SK-N-SH treated with all-trans-retinoic acid at 6 μM for 48 hours (cell line): ENCODE results near the gene CLCN4.

Source experiments
- BACH2 ChIP-seq: fragments of 250-450 bp; sonication (Bioruptor Pico); IDR thresholded peaks from 2 replicates; pipeline ENCODE4 v1.9.0; 2021; ENCODE audit warnings: mild to moderate bottlenecking, borderline replicate concordance
- CSDC2 ChIP-seq: fragments of 250-450 bp; sonication (Bioruptor Pico); IDR thresholded peaks from 2 replicates; pipeline ENCODE4 v1.5.0; 2020; ENCODE audit warnings: mild to moderate bottlenecking, moderate library complexity
- ESRRG ChIP-seq: fragments of 250-450 bp; sonication (Bioruptor Pico); IDR thresholded peaks from 2 replicates; pipeline ENCODE4 v1.6.1; 2021; ENCODE audit warnings: mild to moderate bottlenecking
- ISL1 ChIP-seq: fragments of 250-450 bp; sonication (Bioruptor Pico); IDR thresholded peaks from 2 replicates; pipeline ENCODE4 v2.1.2; 2022; ENCODE audit warnings: mild to moderate bottlenecking, moderate library complexity
- PATZ1 ChIP-seq: fragments of 250-450 bp; sonication (Bioruptor Pico); IDR thresholded peaks from 2 replicates; pipeline ENCODE4 v1.8.0; 2020; ENCODE audit warnings: mild to moderate bottlenecking, moderate library complexity, borderline replicate concordance
- POU6F1 ChIP-seq: fragments of 250-450 bp; sonication (Bioruptor Pico); IDR thresholded peaks from 2 replicates; pipeline ENCODE4 v1.8.0; 2021; ENCODE audit warnings: low read depth, mild to moderate bottlenecking, moderate library complexity, borderline replicate concordance
- ZC3H10 ChIP-seq: fragments of 250-450 bp; sonication (Bioruptor Pico); IDR thresholded peaks from 2 replicates; pipeline ENCODE4 v1.5.1; 2021; ENCODE audit warnings: mild to moderate bottlenecking, moderate library complexity
- ZFP3 ChIP-seq: fragments of 250-450 bp; sonication (Bioruptor Pico); IDR thresholded peaks from 2 replicates; pipeline ENCODE4 v1.5.0; 2020; ENCODE audit warnings: mild to moderate bottlenecking, moderate library complexity
- ZFP30 ChIP-seq: fragments of 450-650 bp; formaldehyde crosslinking; IDR thresholded peaks from 2 replicates; pipeline ENCODE4 v1.5.0; 2022; ENCODE audit warnings: mild to moderate bottlenecking, moderate library complexity
- ZNF70 ChIP-seq: fragments of 450-650 bp; formaldehyde crosslinking; IDR thresholded peaks from 2 replicates; pipeline ENCODE4 v1.5.0; 2020; ENCODE audit warnings: mild to moderate bottlenecking, moderate library complexity

GRCh38 chrX:10157032-10157341, 212 bp downstream of the CLCN4 start:
- TF ChIP-seq ZFP30 (no peak), BACH2 (CRISPR knock-in tag) (no peak), POU6F1 (no peak), ESRRG (CRISPR knock-in tag) (no peak), ZNF70 (CRISPR knock-in tag) (no peak), ZC3H10 (CRISPR knock-in tag) (no peak), ISL1 (no peak), CSDC2 (CRISPR knock-in tag) (no peak), PATZ1 (CRISPR knock-in tag) (no peak), ZFP3 (no peak)
